ENCODE data around the gene SYF2.
"Not testable (repeated sequence)": the region's sequence is repeated elsewhere in the genome, so short reads cannot be mapped to it uniquely, and the experiment has no call there.

DNA sequence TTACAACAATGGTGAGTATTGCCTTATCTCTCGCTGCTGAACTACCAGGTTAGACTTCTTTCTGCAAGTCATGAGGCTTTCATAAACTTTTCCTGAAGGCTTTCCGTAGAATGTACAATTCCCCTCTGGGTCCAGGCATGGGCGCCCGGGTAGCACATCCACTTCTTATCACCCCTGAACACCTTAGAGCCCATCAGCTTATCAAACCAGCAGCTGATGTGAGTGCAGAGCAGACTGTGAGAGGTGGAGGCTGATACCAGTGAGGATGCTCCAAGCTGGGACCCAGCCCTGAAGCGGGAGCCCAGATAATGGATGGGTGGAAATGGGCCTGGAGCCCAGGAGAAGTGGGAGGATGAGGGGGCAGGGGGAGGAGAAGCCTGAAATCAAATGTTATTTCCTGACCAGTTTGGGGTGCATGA, 47.4 kb upstream of the SYF2 start:
- TF ChIP-seq, protein P1, sequence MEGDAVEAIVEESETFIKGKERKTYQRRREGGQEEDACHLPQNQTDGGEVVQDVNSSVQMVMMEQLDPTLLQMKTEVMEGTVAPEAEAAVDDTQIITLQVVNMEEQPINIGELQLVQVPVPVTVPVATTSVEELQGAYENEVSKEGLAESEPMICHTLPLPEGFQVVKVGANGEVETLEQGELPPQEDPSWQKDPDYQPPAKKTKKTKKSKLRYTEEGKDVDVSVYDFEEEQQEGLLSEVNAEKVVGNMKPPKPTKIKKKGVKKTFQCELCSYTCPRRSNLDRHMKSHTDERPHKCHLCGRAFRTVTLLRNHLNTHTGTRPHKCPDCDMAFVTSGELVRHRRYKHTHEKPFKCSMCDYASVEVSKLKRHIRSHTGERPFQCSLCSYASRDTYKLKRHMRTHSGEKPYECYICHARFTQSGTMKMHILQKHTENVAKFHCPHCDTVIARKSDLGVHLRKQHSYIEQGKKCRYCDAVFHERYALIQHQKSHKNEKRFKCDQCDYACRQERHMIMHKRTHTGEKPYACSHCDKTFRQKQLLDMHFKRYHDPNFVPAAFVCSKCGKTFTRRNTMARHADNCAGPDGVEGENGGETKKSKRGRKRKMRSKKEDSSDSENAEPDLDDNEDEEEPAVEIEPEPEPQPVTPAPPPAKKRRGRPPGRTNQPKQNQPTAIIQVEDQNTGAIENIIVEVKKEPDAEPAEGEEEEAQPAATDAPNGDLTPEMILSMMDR (IDR thresholded peaks at IDR 0.05) = not testable (repeated sequence)
- TF ChIP-seq, protein P2, sequence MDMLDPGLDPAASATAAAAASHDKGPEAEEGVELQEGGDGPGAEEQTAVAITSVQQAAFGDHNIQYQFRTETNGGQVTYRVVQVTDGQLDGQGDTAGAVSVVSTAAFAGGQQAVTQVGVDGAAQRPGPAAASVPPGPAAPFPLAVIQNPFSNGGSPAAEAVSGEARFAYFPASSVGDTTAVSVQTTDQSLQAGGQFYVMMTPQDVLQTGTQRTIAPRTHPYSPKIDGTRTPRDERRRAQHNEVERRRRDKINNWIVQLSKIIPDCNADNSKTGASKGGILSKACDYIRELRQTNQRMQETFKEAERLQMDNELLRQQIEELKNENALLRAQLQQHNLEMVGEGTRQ (CRISPR knock-in tag; IDR thresholded peaks at IDR 0.05) = not testable (repeated sequence)
- not testable (repeated sequence) for TF ChIP-seq TP53, EMX1, JUN (CRISPR knock-in tag; IDR thresholded peaks at IDR 0.05)
- TF ChIP-seq, protein P3, sequence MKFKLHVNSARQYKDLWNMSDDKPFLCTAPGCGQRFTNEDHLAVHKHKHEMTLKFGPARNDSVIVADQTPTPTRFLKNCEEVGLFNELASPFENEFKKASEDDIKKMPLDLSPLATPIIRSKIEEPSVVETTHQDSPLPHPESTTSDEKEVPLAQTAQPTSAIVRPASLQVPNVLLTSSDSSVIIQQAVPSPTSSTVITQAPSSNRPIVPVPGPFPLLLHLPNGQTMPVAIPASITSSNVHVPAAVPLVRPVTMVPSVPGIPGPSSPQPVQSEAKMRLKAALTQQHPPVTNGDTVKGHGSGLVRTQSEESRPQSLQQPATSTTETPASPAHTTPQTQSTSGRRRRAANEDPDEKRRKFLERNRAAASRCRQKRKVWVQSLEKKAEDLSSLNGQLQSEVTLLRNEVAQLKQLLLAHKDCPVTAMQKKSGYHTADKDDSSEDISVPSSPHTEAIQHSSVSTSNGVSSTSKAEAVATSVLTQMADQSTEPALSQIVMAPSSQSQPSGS (CRISPR knock-in tag; IDR thresholded peaks at IDR 0.05; ENCODE audit: borderline replicate concordance, low read depth) = not testable (repeated sequence)
- TF ChIP-seq, protein P4, sequence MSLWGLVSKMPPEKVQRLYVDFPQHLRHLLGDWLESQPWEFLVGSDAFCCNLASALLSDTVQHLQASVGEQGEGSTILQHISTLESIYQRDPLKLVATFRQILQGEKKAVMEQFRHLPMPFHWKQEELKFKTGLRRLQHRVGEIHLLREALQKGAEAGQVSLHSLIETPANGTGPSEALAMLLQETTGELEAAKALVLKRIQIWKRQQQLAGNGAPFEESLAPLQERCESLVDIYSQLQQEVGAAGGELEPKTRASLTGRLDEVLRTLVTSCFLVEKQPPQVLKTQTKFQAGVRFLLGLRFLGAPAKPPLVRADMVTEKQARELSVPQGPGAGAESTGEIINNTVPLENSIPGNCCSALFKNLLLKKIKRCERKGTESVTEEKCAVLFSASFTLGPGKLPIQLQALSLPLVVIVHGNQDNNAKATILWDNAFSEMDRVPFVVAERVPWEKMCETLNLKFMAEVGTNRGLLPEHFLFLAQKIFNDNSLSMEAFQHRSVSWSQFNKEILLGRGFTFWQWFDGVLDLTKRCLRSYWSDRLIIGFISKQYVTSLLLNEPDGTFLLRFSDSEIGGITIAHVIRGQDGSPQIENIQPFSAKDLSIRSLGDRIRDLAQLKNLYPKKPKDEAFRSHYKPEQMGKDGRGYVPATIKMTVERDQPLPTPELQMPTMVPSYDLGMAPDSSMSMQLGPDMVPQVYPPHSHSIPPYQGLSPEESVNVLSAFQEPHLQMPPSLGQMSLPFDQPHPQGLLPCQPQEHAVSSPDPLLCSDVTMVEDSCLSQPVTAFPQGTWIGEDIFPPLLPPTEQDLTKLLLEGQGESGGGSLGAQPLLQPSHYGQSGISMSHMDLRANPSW (CRISPR knock-in tag; conservative IDR thresholded peaks at IDR 0.05; ENCODE audit: low read depth) = not testable (repeated sequence)
- TF ChIP-seq, protein P5, sequence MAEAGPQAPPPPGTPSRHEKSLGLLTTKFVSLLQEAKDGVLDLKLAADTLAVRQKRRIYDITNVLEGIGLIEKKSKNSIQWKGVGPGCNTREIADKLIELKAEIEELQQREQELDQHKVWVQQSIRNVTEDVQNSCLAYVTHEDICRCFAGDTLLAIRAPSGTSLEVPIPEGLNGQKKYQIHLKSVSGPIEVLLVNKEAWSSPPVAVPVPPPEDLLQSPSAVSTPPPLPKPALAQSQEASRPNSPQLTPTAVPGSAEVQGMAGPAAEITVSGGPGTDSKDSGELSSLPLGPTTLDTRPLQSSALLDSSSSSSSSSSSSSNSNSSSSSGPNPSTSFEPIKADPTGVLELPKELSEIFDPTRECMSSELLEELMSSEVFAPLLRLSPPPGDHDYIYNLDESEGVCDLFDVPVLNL (CRISPR knock-in tag; IDR thresholded peaks at IDR 0.05; ENCODE audit: borderline replicate concordance, low read depth) = not testable (repeated sequence)
- TF ChIP-seq, protein P6, sequence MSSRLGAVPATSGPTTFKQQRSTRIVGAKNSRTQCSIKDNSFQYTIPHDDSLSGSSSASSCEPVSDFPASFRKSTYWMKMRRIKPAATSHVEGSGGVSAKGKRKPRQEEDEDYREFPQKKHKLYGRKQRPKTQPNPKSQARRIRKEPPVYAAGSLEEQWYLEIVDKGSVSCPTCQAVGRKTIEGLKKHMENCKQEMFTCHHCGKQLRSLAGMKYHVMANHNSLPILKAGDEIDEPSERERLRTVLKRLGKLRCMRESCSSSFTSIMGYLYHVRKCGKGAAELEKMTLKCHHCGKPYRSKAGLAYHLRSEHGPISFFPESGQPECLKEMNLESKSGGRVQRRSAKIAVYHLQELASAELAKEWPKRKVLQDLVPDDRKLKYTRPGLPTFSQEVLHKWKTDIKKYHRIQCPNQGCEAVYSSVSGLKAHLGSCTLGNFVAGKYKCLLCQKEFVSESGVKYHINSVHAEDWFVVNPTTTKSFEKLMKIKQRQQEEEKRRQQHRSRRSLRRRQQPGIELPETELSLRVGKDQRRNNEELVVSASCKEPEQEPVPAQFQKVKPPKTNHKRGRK (CRISPR knock-in tag; IDR thresholded peaks at IDR 0.05; ENCODE audit: borderline replicate concordance) = not testable (repeated sequence)

All from WTC11 (cell line).